ENCODE results near the gene MRPL43.

The MRPL43 gene

GRCh38 chr10:101015582-101015973 is 28.3 kb upstream of the MRPL43 start:
- Mint-ChIP-seq H3K9me3 (no peaks in the 10 kb centered on the region), H3K4me3 (no peak overlapping the region), H3K36me3 (ENCODE audit: low read depth) (no peaks in the 10 kb centered on the region), H3K4me1 (peaks cover 62% of the 10 kb centered on the region), H3K27ac (no peak overlapping the region), H3K27me3 (ENCODE audit: low read depth, poor library complexity) (peaks cover 58% of the 10 kb centered on the region)
- DNase-seq = no peak
- no peak for TF ChIP-seq CTCF (IDR thresholded peaks at IDR 0.05)

DNA sequence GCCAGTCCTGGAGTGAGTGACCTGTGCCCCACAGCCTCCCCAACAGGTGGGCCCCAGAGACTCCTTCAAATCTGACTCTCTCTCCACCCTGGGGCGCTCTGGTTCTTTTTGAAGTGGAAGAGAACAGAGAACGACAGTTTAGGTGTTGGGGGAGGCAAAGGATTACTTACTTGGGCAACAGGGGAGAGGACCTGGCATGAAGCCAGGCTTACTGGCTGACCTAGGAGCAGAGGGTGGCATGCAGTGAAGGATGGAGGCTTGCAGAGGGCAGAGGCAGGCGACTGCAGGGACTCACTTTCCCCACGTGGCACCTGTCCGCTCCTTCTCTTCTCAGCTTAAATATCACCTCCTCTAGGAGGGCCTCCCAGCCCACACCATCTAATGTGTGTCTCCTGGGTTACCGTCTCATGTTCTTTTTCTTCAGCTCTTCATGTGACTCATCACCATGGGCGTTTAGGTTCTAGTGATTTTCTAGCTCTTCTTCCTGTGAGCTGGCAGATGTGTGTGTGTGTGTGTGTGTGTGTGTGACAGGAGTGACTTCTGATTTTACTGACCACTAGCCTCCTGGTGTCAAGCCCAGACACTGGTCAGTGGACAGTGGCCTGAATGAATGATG is 27.8 kb upstream of the MRPL43 start:
- H3K9me3 Mint-ChIP-seq = no peaks in the 10 kb centered on the region
- H3K27me3 Mint-ChIP-seq (ENCODE audit: low read depth, poor library complexity) = peaks cover 53% of the 10 kb centered on the region
- H3K4me1 Mint-ChIP-seq = peaks cover 62% of the 10 kb centered on the region
- H3K27ac Mint-ChIP-seq = no peak overlapping the region
- H3K4me3 Mint-ChIP-seq = no peak overlapping the region
- no peak for TF ChIP-seq CTCF (IDR thresholded peaks at IDR 0.05)
- H3K36me3 Mint-ChIP-seq (ENCODE audit: low read depth) = no peaks in the 10 kb centered on the region
- no peak for DNase-seq

DNA sequence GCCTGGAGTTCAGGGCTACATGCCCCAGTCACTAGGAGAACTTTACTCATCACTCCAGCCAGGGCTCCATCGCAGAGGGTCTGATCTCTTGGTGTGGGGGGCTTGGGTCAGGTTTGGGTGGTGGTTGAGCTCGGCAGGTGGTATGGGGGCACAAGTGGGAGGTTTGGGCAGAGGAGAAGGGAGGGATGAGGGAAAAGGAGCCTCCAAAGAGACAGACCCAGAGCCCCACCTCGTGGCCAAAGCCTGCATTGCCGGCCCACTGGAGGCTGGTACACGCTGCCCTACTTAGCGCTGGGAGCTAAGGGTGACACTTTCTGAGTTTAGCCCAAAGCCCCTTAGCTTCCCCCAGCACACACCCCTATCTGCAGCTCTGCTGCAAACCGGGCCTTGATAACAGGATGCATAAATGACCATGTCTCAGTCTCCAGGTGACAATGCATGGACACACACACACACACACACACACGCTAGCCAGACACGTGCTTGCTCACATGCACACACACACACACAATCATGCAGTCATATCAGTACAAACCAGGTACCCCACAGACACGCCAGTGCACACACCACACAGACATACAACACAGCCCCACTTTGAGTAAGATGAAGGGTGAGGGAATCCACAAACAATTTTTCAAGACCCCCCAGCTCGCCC is 27.1 kb upstream of the MRPL43 start:
- Mint-ChIP-seq H3K4me3 (no peak overlapping the region), H3K36me3 (ENCODE audit: low read depth) (no peaks in the 10 kb centered on the region), H3K27me3 (ENCODE audit: low read depth, poor library complexity) (peaks cover 48% of the 10 kb centered on the region), H3K27ac (no peak overlapping the region), H3K9me3 (no peaks in the 10 kb centered on the region), H3K4me1 (peaks cover 63% of the 10 kb centered on the region)
- peak; percentile 90 for DNase-seq
- peak; percentile 81 for TF ChIP-seq CTCF (IDR thresholded peaks at IDR 0.05)

DNA sequence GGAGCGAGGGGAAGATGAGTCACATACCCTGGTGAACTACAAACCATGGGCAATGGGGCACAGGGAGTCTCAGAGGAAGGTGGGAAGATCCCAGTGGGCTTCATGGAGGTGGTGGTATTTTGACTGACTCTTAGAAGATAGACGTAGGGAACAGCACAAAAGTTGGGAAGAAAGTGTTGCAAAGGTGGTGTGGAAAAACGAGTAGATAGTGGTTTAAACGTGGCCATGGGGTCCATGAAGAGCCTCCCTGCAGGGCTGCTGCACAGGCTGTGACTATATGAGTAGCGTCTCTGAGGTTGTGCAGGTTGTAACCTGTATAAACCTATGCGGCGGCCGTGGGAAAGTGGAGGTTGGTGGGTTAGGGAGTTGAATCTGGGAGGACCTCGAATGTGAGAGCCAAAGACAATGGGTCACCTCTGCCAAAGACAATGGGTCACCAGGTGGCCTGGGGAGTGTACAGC is 26.1 kb upstream of the MRPL43 start:
- no peak overlapping the region for H3K4me3 Mint-ChIP-seq
- peaks cover 39% of the 10 kb centered on the region for H3K27me3 Mint-ChIP-seq (ENCODE audit: low read depth, poor library complexity)
- peaks cover 68% of the 10 kb centered on the region for H3K4me1 Mint-ChIP-seq

DNA sequence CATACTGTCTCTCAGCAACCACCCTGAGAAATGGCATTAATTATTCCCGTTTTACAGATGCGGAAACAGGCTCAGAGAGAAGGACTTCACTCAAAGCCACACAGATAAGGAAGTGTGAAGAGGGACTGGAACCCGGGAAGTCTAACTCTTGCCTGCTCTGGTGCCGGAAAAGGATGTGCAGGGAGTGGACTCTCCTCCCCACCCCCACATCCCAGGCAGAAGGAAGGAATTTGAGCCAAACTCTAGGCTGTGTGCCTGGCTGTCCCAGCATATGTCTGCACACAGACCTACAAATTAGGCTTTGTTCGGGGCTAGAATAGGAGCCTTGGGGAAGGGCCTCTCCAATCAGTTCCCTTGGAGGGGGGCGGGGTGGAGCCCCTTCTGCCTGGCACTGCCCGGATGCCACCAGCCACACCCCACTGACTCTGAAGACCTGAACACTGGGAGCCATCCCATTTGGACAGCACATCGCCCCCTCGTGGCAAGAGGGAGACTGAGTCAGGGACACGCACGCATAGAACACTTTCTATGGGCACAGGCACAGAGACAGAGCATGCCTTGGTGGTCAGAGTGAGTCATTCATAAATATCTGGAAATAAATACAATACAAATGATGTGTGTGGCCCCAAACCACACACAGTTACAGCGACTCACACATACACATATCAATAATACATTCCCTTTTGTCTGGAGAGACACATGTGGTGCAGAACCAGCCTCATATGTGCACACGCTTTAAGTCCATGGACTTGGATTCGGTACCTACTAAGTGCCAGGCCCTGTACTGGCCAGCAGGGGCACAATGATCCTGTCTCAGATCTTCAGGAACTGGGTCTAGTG is 25.4 kb upstream of the MRPL43 start:
- no peaks in the 10 kb centered on the region for H3K36me3 Mint-ChIP-seq (ENCODE audit: low read depth)

More for the DNA sequence above, 26.1 kb upstream of the MRPL43 start:
- Mint-ChIP-seq H3K36me3 (ENCODE audit: low read depth) (no peaks in the 10 kb centered on the region), H3K27ac (no peak overlapping the region), H3K9me3 (no peaks in the 10 kb centered on the region)
- TF ChIP-seq CTCF (IDR thresholded peaks at IDR 0.05) = no peak
- DNase-seq = no peak

More for the DNA sequence above, 25.4 kb upstream of the MRPL43 start:
- H3K9me3 Mint-ChIP-seq = no peaks in the 10 kb centered on the region
- H3K27me3 Mint-ChIP-seq (ENCODE audit: low read depth, poor library complexity) = peaks cover 32% of the 10 kb centered on the region
- TF ChIP-seq CTCF (IDR thresholded peaks at IDR 0.05) = peak; percentile 78
- H3K4me3 Mint-ChIP-seq = no peak overlapping the region
- H3K27ac Mint-ChIP-seq = no peak overlapping the region
- peak; percentile 83 for DNase-seq
- peaks cover 71% of the 10 kb centered on the region for H3K4me1 Mint-ChIP-seq

All from nephron progenitor cell (in vitro differentiated cells).